ENCODE data around the gene LRP11. TPM values are rescaled to one million over a fixed set of nuclear protein-coding genes. Genes with fewer than 3 reads are reported as not detected.
A peak's percentile ranks its signal among the peaks of the same experiment; 100 is the strongest.

The LRP11 gene
- total and polyA plus RNA-seq, 2 of the 13 experiments (the other 11 are each of a cell fraction or from before 2014, with no cell fraction given), result 32.4 to 48.9 TPM

GRCh38 chr6:149863698-149864577, at the start of gene LRP11 (continued):
- TF ChIP-seq TFDP2 (CRISPR knock-in tag; IDR thresholded peaks at IDR 0.05) (no peak; the same call in none of the 2 replicates), NFRKB (IDR thresholded peaks at IDR 0.05) (no peak), PCBP2 (optimal IDR thresholded peaks at IDR 0.05; ENCODE audit: low read depth, low read length, poor library complexity, severe bottlenecking) (no peak), RFXANK (CRISPR knock-in tag; IDR thresholded peaks at IDR 0.05) (no peak), ZBED4 (CRISPR knock-in tag; IDR thresholded peaks at IDR 0.05; ENCODE audit: borderline replicate concordance) (0 out of 2 replicates have a peak, but pooled peaks have one; percentile 53), CENPX (CRISPR knock-in tag; IDR thresholded peaks at IDR 0.05) (no peak), KDM5B (CRISPR knock-in tag; IDR thresholded peaks at IDR 0.05; ENCODE audit: borderline replicate concordance) (peak; percentile 74), ZNF136 (CRISPR knock-in tag; IDR thresholded peaks at IDR 0.05; ENCODE audit: low read depth) (no peak), SMAD3 (CRISPR knock-in tag; IDR thresholded peaks at IDR 0.05) (0 out of 2 replicates have a peak, but pooled peaks have one; percentile 7), ZSCAN29 (CRISPR knock-in tag; conservative IDR thresholded peaks at IDR 0.05) (no peak), RXRA (CRISPR knock-in tag; IDR thresholded peaks at IDR 0.05) (peak; percentile 80; the same call in 1 of the 2 replicates), MED13 (CRISPR knock-in tag; IDR thresholded peaks at IDR 0.05) (no peak), NFE2L2 (IDR thresholded peaks at IDR 0.05; ENCODE audit: low read length) (no peak), FOXJ3 (CRISPR knock-in tag; IDR thresholded peaks at IDR 0.05; ENCODE audit: borderline replicate concordance) (no peak), ZNF232 (CRISPR knock-in tag; IDR thresholded peaks at IDR 0.05; ENCODE audit: borderline replicate concordance) (peak; percentile 75; the same call in 1 of the 2 replicates), ZNF138 (CRISPR knock-in tag; IDR thresholded peaks at IDR 0.05; ENCODE audit: low read depth) (no peak; the same call in 1 of the 2 replicates), ZNF331 (CRISPR knock-in tag; IDR thresholded peaks at IDR 0.05) (peak; percentile 26), ZZZ3 (CRISPR knock-in tag; IDR thresholded peaks at IDR 0.05; ENCODE audit: borderline replicate concordance) (no peak), ZBTB25 (CRISPR knock-in tag; IDR thresholded peaks at IDR 0.05) (peak; percentile 63; the same call in 1 of the 2 replicates), GFI1 (CRISPR knock-in tag; IDR thresholded peaks at IDR 0.05; ENCODE audit: borderline replicate concordance) (peak; percentile 16; the same call in 1 of the 2 replicates), SAP130 (CRISPR knock-in tag; IDR thresholded peaks at IDR 0.05; ENCODE audit: low read depth) (peak; percentile 89), ATF4 (CRISPR knock-in tag; IDR thresholded peaks at IDR 0.05) (peak in 1 of 2 experiments; percentile 26; a peak in 1 of 4 replicates), ZNF772 (CRISPR knock-in tag; IDR thresholded peaks at IDR 0.05) (peak; percentile 7; the same call in 1 of the 2 replicates)
